HEK293T (cell line): ENCODE data around the gene OR5P2.
"Not testable (repeated sequence)": the region's sequence is repeated elsewhere in the genome, so short reads cannot be mapped to it uniquely, and the experiment has no call there.

Experiments
- FOXK2 ChIP-seq: fragments of 450-650 bp; IDR thresholded peaks from 2 replicates; pipeline ENCODE4 v1.6.1; 2016; ENCODE audit warnings: mild to moderate bottlenecking
- L3MBTL2 ChIP-seq: fragments of 450-650 bp; conservative IDR thresholded peaks from 2 replicates; pipeline ENCODE4 v1.6.1; 2016; ENCODE audit warnings: mild to moderate bottlenecking
- NFRKB ChIP-seq: fragments of 450-650 bp; IDR thresholded peaks from 2 replicates; pipeline ENCODE4 v1.6.1; 2016; ENCODE audit warnings: mild to moderate bottlenecking, moderate library complexity
- PKNOX1 ChIP-seq: fragments of 450-650 bp; IDR thresholded peaks from 2 replicates; pipeline ENCODE4 v1.6.1; 2016
- SP1 ChIP-seq: fragments of 450-650 bp; IDR thresholded peaks from 2 replicates; pipeline ENCODE4 v1.6.1; 2017
- SUZ12 ChIP-seq: fragments of 450-650 bp; IDR thresholded peaks from 2 replicates; pipeline ENCODE4 v1.6.1; 2016; ENCODE audit warnings: mild to moderate bottlenecking

DNA sequence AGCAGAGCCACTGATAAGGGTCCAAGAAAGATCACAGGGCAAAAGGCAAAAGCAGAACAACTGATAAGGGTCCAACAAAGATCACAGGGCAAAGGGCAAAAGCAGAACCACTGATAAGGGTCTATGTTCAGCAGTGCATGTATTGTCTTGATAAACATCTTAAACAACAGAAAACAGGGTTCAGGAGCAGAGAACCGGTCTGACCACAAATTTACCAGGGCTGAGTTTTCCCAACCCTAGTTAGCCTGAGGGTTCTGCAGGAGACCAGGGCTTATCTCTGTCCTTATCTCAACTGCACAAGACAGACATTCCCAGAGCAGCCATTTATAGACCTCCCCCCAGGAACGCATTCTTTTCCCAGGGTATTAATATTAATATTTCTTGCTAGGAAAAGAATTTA lies 13.6 kb upstream of the OR5P2 start:
- TF ChIP-seq SUZ12, PKNOX1, NFRKB, L3MBTL2, SP1, FOXK2: not testable (repeated sequence)
